ENCODE results near the gene TMC6.

DNA sequence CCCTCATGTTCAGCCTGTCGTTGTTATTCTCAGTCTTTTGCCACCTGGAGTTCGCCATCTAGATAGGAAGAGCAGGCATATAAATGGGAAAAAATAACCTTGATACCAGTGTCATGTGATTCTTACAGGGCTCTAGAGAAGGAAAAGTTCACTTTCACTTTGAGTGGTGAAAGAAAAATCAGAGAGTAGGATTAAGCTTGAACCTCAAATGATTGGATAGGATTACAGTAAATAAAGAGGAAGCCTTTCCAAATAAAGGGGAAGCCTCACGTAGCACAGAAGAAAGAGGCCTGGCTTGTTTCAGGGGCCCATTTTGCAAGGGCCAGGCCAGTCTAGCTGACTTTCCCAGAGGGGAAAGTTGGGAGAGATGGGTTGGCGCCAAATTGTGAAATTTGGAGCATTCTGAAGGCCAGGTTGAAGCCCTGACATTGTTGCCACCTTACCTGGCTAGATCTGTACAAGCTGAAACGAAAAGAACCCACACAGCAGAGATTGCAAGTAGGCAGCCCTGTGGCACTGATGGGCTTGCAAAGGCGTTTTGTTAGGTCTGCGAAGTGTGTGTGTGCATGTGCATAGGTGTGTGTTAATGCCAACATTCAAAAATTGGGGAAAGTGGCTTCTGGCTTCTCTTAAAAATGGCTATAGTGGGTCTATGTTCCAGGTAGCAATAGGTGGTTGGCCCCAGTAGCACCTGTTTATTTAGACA lies 38.8 kb downstream of the TMC6 start:
- TF ChIP-seq, protein P1, sequence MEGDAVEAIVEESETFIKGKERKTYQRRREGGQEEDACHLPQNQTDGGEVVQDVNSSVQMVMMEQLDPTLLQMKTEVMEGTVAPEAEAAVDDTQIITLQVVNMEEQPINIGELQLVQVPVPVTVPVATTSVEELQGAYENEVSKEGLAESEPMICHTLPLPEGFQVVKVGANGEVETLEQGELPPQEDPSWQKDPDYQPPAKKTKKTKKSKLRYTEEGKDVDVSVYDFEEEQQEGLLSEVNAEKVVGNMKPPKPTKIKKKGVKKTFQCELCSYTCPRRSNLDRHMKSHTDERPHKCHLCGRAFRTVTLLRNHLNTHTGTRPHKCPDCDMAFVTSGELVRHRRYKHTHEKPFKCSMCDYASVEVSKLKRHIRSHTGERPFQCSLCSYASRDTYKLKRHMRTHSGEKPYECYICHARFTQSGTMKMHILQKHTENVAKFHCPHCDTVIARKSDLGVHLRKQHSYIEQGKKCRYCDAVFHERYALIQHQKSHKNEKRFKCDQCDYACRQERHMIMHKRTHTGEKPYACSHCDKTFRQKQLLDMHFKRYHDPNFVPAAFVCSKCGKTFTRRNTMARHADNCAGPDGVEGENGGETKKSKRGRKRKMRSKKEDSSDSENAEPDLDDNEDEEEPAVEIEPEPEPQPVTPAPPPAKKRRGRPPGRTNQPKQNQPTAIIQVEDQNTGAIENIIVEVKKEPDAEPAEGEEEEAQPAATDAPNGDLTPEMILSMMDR (conservative IDR thresholded peaks at IDR 0.05; ENCODE audit: low read length): no peak
- TF ChIP-seq EZH2phosphoT487 (IDR thresholded peaks at IDR 0.05; ENCODE audit: borderline replicate concordance, low read depth, low read length): no peak

Data from OCI-LY7 (cell line).